A673 (cell line): ENCODE data around the gene CHD2.

ENCODE experiments used
- CTCF ChIP-seq: fragments of 300-800, 200-600 bp; sonication (generic); conservative IDR thresholded peaks from 2 replicates; pipeline ENCODE4 v1.5.1; 2017; ENCODE audit warnings: low read depth, mild to moderate bottlenecking, antibody characterized with exemption, low read length, moderate library complexity, mixed read lengths
- EZH2 ChIP-seq: fragments of 200-600 bp; sonication (generic); IDR thresholded peaks from 2 replicates; pipeline ENCODE4 v1.6.1; 2017; ENCODE audit warnings: borderline replicate concordance, low read depth, mild to moderate bottlenecking, mixed read lengths, antibody characterized with exemption, low read length; ENCODE audit not compliant: poor library complexity, severe bottlenecking

GRCh38 chr15:92870010-92870591 lies 30.0 kb upstream of the CHD2 start:
- TF ChIP-seq EZH2 (no peak), CTCF (no peak)
